Activated T-cell treated with anti-CD3 and anti-CD28 coated beads for 48 hours (primary cell): Measurements from ENCODE around the gene WDR7.

Experiments
- DNase-seq: peaks from one replicate; pipeline ENCODE4 v3.0.0-alpha.2; 2020; ENCODE audit warnings: low read depth

WDR7 gene

DNA sequence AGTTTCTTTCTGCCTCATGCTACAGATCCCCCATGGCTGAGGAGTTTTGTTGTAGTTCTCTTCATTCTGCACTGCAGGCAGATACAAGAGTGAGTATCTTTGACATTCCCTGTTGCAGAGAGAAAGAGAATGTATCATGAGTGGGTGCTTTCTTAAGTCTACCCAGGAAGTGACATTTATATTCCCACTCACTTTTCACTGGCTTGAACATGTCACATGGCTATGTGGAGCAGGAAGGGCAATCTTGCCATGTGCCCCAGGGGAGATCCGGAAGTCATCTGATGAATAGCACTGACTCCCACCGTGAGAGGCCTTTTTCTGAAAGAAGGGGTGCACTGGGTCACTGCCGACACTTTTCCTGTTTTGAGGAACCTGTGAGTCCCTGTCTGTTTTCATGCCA, 429.3 kb downstream of the WDR7 start:
- no peak for DNase-seq

DNA sequence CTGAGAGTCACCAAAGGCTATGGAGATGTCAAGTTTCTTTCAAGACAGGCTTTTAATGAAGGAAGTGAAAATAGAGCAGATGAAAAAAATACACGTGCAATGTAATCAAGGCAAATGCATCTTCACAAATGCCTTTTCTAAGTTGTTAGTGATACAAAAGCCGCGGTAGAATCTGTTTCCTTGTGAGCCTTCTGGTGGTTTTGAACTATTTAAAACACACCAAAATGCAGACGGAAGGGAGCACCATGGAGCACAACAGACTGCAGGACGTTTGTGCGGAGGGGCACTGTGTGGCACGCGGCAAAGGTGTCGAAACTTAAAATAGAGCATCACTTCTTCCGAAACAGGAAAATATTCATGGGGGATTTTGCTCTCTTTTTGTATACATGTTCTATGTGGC, 430.7 kb downstream of the WDR7 start:
- DNase-seq = no peak

DNA sequence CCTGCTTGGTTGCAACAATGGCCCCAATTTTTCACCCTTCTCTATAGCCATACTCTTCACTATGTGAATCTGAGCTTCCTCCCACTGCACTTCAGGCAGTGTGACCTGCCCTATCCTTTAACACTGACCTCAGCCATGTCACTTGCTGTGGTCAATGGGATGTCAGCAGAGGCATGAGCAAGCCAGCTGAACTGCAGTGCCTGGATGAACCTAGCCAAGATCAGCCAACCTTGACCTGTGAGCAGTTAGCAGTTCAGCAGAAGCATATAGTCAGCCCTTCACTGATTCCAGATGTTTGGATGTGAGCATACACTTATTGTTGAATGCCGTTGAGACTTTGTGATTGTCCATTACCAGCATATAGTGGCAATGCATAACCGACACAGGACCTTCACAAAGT, 432.3 kb downstream of the WDR7 start:
- DNase-seq = no peak

DNA sequence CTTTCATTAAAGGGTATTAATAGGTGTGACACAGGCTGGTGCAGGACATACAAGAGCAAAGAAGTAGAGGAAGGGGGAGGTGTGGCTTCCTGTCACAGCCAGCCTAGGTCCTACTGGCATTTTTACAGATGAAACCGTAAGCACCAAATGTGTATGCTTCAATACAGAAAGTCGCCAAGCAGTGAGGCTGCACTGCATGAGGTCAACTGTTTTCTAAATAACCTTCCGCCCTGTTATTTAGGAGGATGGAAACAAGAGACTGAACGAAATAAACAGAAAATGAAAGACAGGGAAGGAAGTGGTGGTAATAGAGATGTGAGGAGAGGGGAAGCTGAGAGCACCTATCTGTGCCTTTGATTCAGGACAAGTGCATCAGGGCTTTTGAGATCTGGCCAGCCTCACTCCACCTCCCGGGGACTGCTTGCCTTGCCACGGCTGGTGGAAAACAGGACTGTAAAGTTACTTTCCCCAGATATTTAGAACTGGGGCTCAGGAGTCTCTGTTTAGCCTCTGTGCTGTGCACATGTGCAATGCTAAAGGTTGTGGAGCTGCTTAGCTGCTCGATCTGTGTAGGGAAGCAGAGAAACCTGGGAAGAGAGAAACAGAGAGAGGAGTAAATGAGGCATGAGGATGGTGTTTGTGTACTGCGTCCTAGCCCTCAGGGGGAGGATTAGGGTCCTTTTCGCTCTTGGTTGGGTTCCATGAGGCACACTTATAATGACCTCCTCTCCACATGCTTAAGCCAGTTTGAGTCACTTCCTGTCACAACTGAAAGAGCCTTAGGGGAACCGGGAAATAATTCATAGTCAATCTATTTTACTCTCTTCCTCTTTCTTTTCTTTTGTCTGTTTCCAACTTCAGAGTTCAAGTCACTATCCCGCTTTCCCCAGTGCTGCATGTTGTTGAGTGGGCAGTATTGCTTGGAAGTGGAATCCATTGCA, 433.4 kb downstream of the WDR7 start:
- DNase-seq = no peak

DNA sequence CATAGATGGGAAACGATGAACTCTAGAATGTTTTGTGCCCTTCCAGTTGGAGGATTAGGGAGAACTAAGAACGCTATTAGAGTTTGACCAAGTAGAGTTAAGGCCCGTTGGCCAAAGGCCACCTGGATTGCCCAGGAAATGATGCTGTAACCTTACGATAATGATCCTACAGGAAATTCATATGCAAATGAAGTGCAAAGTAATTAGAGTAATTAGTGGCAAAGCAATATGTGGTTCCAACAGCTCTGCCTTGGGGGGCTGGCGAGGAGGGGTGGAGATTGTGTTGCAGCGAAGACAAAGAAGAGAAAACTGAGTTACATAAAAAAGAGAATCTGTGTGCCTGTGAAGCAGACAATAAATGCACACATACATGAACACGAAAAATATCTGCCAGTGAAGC, 434.2 kb downstream of the WDR7 start:
- DNase-seq = no peak

DNA sequence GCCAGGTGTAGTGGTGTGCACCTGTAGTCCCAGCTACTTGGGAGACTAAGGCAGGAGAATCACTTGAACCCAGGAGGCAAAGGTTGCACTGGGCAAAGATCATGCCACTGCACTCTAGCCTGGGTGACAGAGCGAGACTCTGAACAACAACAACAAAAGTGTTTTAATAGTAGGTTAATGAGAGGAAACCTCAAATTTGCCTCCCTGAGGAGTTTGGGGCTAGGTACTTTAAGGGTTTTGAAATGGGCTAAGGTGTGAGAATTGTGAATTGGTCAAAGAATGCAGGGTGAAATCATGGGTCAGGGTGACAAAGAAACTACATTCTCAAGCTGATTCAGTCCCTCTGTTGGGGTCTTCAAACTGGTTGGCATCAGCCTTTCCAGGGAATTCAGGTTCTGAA, 435.0 kb downstream of the WDR7 start:
- no peak for DNase-seq
